BLaER1 treated with 17β-estradiol and CSF1 and Interleukin-3, amounts not matched to agents 10 nM and 100 nM (cell line): ENCODE results near the gene CREBRF.

ENCODE experiments used
- H3K27ac ChIP-seq, 11 experiments: shearing (Covaris generic); formaldehyde crosslinking; 2 replicates each; pipeline ENCODE4 v1.8.1; 2022
- H3K27me3 ChIP-seq, 11 experiments: shearing (Covaris generic); formaldehyde crosslinking; 2 replicates each; pipeline ENCODE4 v1.8.1; 2022
- H3K36me3 ChIP-seq, 11 experiments: shearing (Covaris generic); formaldehyde crosslinking; 2 replicates each; pipeline ENCODE4 v1.8.1; 2022
- H3K4me1 ChIP-seq, 10 experiments: shearing (Covaris generic); formaldehyde crosslinking; 2 replicates each; pipeline ENCODE4 v1.8.1; 2022
- H3K4me2 ChIP-seq, 11 experiments: shearing (Covaris generic); formaldehyde crosslinking; 2 replicates each; pipeline ENCODE4 v1.8.1; 2022
- H3K4me3 ChIP-seq, 10 experiments: shearing (Covaris generic); formaldehyde crosslinking; 2 replicates each; pipeline ENCODE4 v1.8.1; 2022
- H3K9ac ChIP-seq, 11 experiments: shearing (Covaris generic); formaldehyde crosslinking; 2 replicates each; pipeline ENCODE4 v1.8.1; 2022
- H3K9me3 ChIP-seq, 11 experiments: shearing (Covaris generic); formaldehyde crosslinking; replicated peaks in 1 of 11; 2 replicates each; pipeline ENCODE4 v1.8.1; 2022
- H4K20me1 ChIP-seq, 11 experiments: shearing (Covaris generic); formaldehyde crosslinking; 2 replicates each; pipeline ENCODE4 v1.8.1; 2022
- Cebpa-rat ChIP-seq, 11 experiments: shearing (Covaris generic); IDR thresholded peaks; 2 replicates each; pipeline ENCODE4 v1.8.1; 2022

Gene CREBRF

GRCh38 chr5:173055042-173055721, 970 bp upstream of the CREBRF start:
- H3K9ac ChIP-seq, result peak overlapping the region; percentile 36 to 99 (median 85)

GRCh38 chr5:173055722-173055982, 500 bp upstream of the CREBRF start:
- Histone ChIP-seq H3K4me3 (peak overlapping the region; percentile 95 to 100 (median 98)), H3K27ac (peak overlapping the region in 9 of 11 experiments; percentile 4 to 98 (median 52); a peak in 14 of 22 replicates), H3K4me2 (peak overlapping the region; percentile 82 to 94 (median 87)), H4K20me1 (peaks cover 0 to 34% (median 0%) of the 10 kb centered on the region in 11 experiments; a peak in 7 of 22 replicates), H3K9me3 (no peaks in the 10 kb centered on the region), H3K9ac (peak overlapping the region; percentile 36 to 99 (median 85)), H3K27me3 (no peaks in the 10 kb centered on the region), H3K36me3 (peaks cover 0 to 6% (median 0%) of the 10 kb centered on the region in 11 experiments; a peak in 1 of 22 replicates), H3K4me1 (peaks cover 15 to 28% (median 19%) of the 10 kb centered on the region in 10 experiments)
- no peak for TF ChIP-seq Cebpa-rat (IDR thresholded peaks at IDR 0.05)

More at GRCh38 chr5:173055042-173055721, 970 bp upstream of the CREBRF start:
- peaks cover 0 to under 1% (median 0%) of the 10 kb centered on the region in 11 experiments; a peak in 1 of 22 replicates for H3K36me3 ChIP-seq
- peaks cover 0 to 30% (median 0%) of the 10 kb centered on the region in 11 experiments; a peak in 6 of 22 replicates for H4K20me1 ChIP-seq
- peak overlapping the region in 8 of 11 experiments; percentile 4 to 98 (median 53); a peak in 13 of 22 replicates for H3K27ac ChIP-seq
- H3K4me3 ChIP-seq, result peak overlapping the region; percentile 95 to 100 (median 98)
- H3K4me1 ChIP-seq, result peaks cover 15 to 28% (median 19%) of the 10 kb centered on the region in 10 experiments
- H3K9me3 ChIP-seq, result no peaks in the 10 kb centered on the region
- no peaks in the 10 kb centered on the region for H3K27me3 ChIP-seq
- peak overlapping the region; percentile 82 to 94 (median 87) for H3K4me2 ChIP-seq
- no peak for TF ChIP-seq Cebpa-rat (IDR thresholded peaks at IDR 0.05)

GRCh38 chr5:173056783-173057061, 570 bp downstream of the CREBRF start:
- H3K27me3 ChIP-seq, result no peaks in the 10 kb centered on the region
- peaks cover 0 to 11% (median 0%) of the 10 kb centered on the region in 11 experiments; a peak in 1 of 22 replicates for H3K36me3 ChIP-seq
- H3K27ac ChIP-seq, result peak overlapping the region; percentile 68 to 99 (median 87)
- no peaks in the 10 kb centered on the region for H3K9me3 ChIP-seq
- H3K4me2 ChIP-seq, result peak overlapping the region in 10 of 11 experiments; percentile 58 to 89 (median 78); a peak in 19 of 22 replicates
- peak overlapping the region; percentile 95 to 100 (median 98) for H3K4me3 ChIP-seq
- H3K9ac ChIP-seq, result peak overlapping the region; percentile 79 to 99 (median 87)
- peaks cover 0 to 45% (median 0%) of the 10 kb centered on the region in 11 experiments; a peak in 7 of 22 replicates for H4K20me1 ChIP-seq
- H3K4me1 ChIP-seq, result peaks cover 15 to 28% (median 19%) of the 10 kb centered on the region in 10 experiments
- no peak for TF ChIP-seq Cebpa-rat (IDR thresholded peaks at IDR 0.05)

GRCh38 chr5:173057062-173057924, 1.1 kb downstream of the CREBRF start:
- no peak for TF ChIP-seq Cebpa-rat (IDR thresholded peaks at IDR 0.05)
- H3K4me1 ChIP-seq, result peaks cover 15 to 31% (median 19%) of the 10 kb centered on the region in 10 experiments
- H3K27ac ChIP-seq, result peak overlapping the region; percentile 64 to 99 (median 87)
- peaks cover 0 to 51% (median 0%) of the 10 kb centered on the region in 11 experiments; a peak in 7 of 22 replicates for H4K20me1 ChIP-seq
- peak overlapping the region; percentile 62 to 95 (median 88) for H3K4me2 ChIP-seq
- H3K27me3 ChIP-seq, result no peaks in the 10 kb centered on the region
- no peaks in the 10 kb centered on the region for H3K9me3 ChIP-seq
- H3K9ac ChIP-seq, result peak overlapping the region; percentile 79 to 99 (median 87)
- H3K4me3 ChIP-seq, result peak overlapping the region; percentile 95 to 100 (median 98)
- peaks cover 0 to 11% (median 0%) of the 10 kb centered on the region in 11 experiments; a peak in 1 of 22 replicates for H3K36me3 ChIP-seq

- Histone ChIP-seq H3K4me1 (peaks cover 15 to 39% (median 24%) of the 10 kb centered on the region in 10 experiments), H3K4me3 (no peak overlapping the region), H3K9me3 (no peaks in the 10 kb centered on the region), H3K9ac (no peak overlapping the region), H3K4me2 (peak overlapping the region in 1 of 11 experiments; percentile 3; a peak in 1 of 22 replicates), H3K36me3 (peaks cover 0 to 17% (median 0%) of the 10 kb centered on the region in 11 experiments; a peak in 3 of 22 replicates), H3K27me3 (no peaks in the 10 kb centered on the region), H4K20me1 (peaks cover 0 to 98% (median 3%) of the 10 kb centered on the region in 11 experiments; a peak in 8 of 22 replicates), H3K27ac (no peak overlapping the region)
- TF ChIP-seq Cebpa-rat (IDR thresholded peaks at IDR 0.05), result no peak
These were observed 6.0 kb downstream of the CREBRF start for GRCh38 chr5:173062141-173062540.

GRCh38 chr5:173065155-173065554, 9.0 kb downstream of the CREBRF start:
- H3K9ac ChIP-seq, result no peak overlapping the region
- peaks cover 0 to 17% (median 0%) of the 10 kb centered on the region in 11 experiments; a peak in 3 of 22 replicates for H3K36me3 ChIP-seq
- no peaks in the 10 kb centered on the region for H3K27me3 ChIP-seq
- TF ChIP-seq Cebpa-rat (IDR thresholded peaks at IDR 0.05), result no peak
- H3K4me1 ChIP-seq, result peaks cover 7 to 31% (median 19%) of the 10 kb centered on the region in 10 experiments; a peak in 19 of 20 replicates
- H3K4me3 ChIP-seq, result no peak overlapping the region
- no peaks in the 10 kb centered on the region for H3K9me3 ChIP-seq
- H4K20me1 ChIP-seq, result peaks cover 0 to 100% (median 3%) of the 10 kb centered on the region in 11 experiments; a peak in 9 of 22 replicates
- H3K4me2 ChIP-seq, result peak overlapping the region; percentile 4 to 77 (median 37); a peak in 21 of 22 replicates
- no peak overlapping the region for H3K27ac ChIP-seq

- Histone ChIP-seq H3K27me3 (no peaks in the 10 kb centered on the region), H3K4me1 (peaks cover 5 to 29% (median 17%) of the 10 kb centered on the region in 10 experiments; a peak in 19 of 20 replicates), H3K36me3 (peaks cover 0 to 8% (median 0%) of the 10 kb centered on the region in 11 experiments; a peak in 3 of 22 replicates), H3K9ac (no peak overlapping the region), H3K4me2 (peak overlapping the region in 4 of 11 experiments; percentile 8 to 64 (median 50); a peak in 6 of 22 replicates), H3K27ac (no peak overlapping the region), H3K4me3 (no peak overlapping the region), H3K9me3 (no peaks in the 10 kb centered on the region), H4K20me1 (peaks cover 0 to 100% (median 3%) of the 10 kb centered on the region in 11 experiments; a peak in 9 of 22 replicates)
- no peak for TF ChIP-seq Cebpa-rat (IDR thresholded peaks at IDR 0.05)
These were observed 13.5 kb downstream of the CREBRF start for GRCh38 chr5:173069671-173070070.

- H3K27me3 ChIP-seq, result no peaks in the 10 kb centered on the region
- peaks cover 0 to 7% (median 0%) of the 10 kb centered on the region in 11 experiments; a peak in 4 of 22 replicates for H3K9me3 ChIP-seq
- H3K4me3 ChIP-seq, result no peak overlapping the region
- no peak for TF ChIP-seq Cebpa-rat (IDR thresholded peaks at IDR 0.05)
- peaks cover 0 to 9% (median 0%) of the 10 kb centered on the region in 11 experiments; a peak in 2 of 22 replicates for H3K36me3 ChIP-seq
- no peak overlapping the region for H3K4me2 ChIP-seq
- no peak overlapping the region for H3K27ac ChIP-seq
- H4K20me1 ChIP-seq, result peaks cover 0 to 100% (median 5%) of the 10 kb centered on the region in 11 experiments; a peak in 8 of 22 replicates
- no peak overlapping the region for H3K9ac ChIP-seq
- peaks cover 0 to 20% (median 0%) of the 10 kb centered on the region in 10 experiments; a peak in 3 of 20 replicates for H3K4me1 ChIP-seq
These were observed 19.1 kb downstream of the CREBRF start for GRCh38 chr5:173075137-173075843.
